ENCODE results near the gene MT1F.

Gene MT1F

GRCh38 chr16:56637814-56638750, 19.7 kb upstream of the MT1F start, which contains the start of gene MT1A:
MT1A (plus strand) TSS chr16:56638666; CDS start chr16:56638739, 73 bp downstream.
- Histone ChIP-seq H3K4me3 (ENCODE audit: low read depth, low read length) (peak within 1 kb of the TSS; percentile 49), H3K4me1 (ENCODE audit: control insufficient read depth, insufficient read depth, low read length) (peaks cover 3% of the 10 kb centered on the region), H3K9ac (ENCODE audit: low read depth, low read length) (no peak within 1 kb of the TSS), H3K36me3 (ENCODE audit: control insufficient read depth, insufficient read depth, low read length) (no peaks in the 10 kb centered on the region), H3K27me3 (ENCODE audit: control insufficient read depth, insufficient read depth, low read length) (peaks cover 100% of the 10 kb centered on the region), H3K9me3 (ENCODE audit: control insufficient read depth, insufficient read depth, low read length) (no peaks in the 10 kb centered on the region)

DNA sequence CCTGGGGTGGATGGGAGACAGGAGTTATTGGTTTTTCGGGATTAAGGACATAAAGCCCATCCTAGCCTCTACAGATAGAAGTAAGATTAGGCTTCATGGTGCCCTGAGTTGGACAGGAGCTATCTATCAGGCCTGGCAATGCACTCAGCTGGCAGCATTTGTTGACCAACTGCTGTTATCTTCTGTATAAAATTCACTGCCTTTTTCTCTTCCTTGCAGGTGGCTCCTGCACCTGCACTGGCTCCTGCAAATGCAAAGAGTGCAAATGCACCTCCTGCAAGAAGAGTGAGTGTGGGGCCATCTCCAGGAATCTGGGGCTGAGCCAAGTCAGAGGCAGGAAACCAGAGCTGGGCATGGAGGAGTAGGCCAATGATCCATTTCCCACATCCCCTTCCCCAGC, 18.7 kb upstream of the MT1F start:
- no peak overlapping the region for H3K9ac ChIP-seq (ENCODE audit: low read depth, low read length)
- peak overlapping the region; percentile 49 for H3K4me3 ChIP-seq (ENCODE audit: low read depth, low read length)
- H3K4me1 ChIP-seq (ENCODE audit: control insufficient read depth, insufficient read depth, low read length) = peaks cover 6% of the 10 kb centered on the region
- peaks cover 100% of the 10 kb centered on the region for H3K27me3 ChIP-seq (ENCODE audit: control insufficient read depth, insufficient read depth, low read length)
- no peaks in the 10 kb centered on the region for H3K36me3 ChIP-seq (ENCODE audit: control insufficient read depth, insufficient read depth, low read length)
- H3K9me3 ChIP-seq (ENCODE audit: control insufficient read depth, insufficient read depth, low read length) = no peaks in the 10 kb centered on the region

GRCh38 chr16:56640076-56640475, 17.7 kb upstream of the MT1F start:
- no peak overlapping the region for H3K4me3 ChIP-seq (ENCODE audit: low read depth, low read length)
- peaks cover 100% of the 10 kb centered on the region for H3K27me3 ChIP-seq (ENCODE audit: control insufficient read depth, insufficient read depth, low read length)
- H3K9ac ChIP-seq (ENCODE audit: low read depth, low read length) = no peak overlapping the region
- peaks cover 6% of the 10 kb centered on the region for H3K4me1 ChIP-seq (ENCODE audit: control insufficient read depth, insufficient read depth, low read length)
- H3K36me3 ChIP-seq (ENCODE audit: control insufficient read depth, insufficient read depth, low read length) = no peaks in the 10 kb centered on the region
- no peaks in the 10 kb centered on the region for H3K9me3 ChIP-seq (ENCODE audit: control insufficient read depth, insufficient read depth, low read length)

- peaks cover 100% of the 10 kb centered on the region for H3K27me3 ChIP-seq (ENCODE audit: control insufficient read depth, insufficient read depth, low read length)
- peaks cover 6% of the 10 kb centered on the region for H3K4me1 ChIP-seq (ENCODE audit: control insufficient read depth, insufficient read depth, low read length)
These were observed 16.6 kb upstream of the MT1F start for GRCh38 chr16:56641166-56641565.

DNA sequence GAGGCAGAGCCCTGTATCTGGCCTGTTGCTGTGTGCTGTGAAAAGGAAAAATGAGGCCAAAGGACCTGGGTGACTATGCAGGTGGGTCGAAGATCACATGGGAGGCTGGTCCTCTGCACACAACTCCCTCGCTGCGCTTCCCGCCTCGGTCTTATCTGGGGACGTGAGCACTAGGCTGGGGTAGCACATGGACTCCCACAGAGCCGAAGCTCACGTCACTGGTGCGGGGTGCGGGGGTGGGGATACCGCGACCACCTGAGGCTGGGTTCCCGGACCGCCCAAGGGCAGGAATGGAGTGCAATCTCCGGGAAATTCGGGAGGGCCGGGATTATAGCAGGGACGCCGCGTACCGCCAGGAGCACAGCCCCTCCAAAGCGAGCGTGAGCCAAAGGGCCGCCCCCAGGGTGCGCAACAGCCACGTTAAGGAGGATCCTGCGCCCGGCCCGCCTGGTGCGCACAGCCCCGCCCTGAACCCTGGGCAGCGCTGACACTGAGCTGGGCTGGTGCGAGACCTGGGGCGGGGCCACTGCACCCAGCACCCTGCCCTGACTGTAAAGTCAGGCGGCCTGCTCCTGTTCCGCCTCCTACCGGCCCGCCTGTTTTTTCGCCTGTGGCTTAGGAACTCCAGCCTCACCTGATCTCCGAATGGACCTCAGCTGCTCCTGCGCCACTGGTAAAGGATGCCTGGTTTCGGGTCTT, 14.5 kb upstream of the MT1F start:
- Histone ChIP-seq H3K4me3 (ENCODE audit: low read depth, low read length) (peak overlapping the region; percentile 54), H3K27me3 (ENCODE audit: control insufficient read depth, insufficient read depth, low read length) (peaks cover 100% of the 10 kb centered on the region), H3K36me3 (ENCODE audit: control insufficient read depth, insufficient read depth, low read length) (no peaks in the 10 kb centered on the region), H3K9me3 (ENCODE audit: control insufficient read depth, insufficient read depth, low read length) (no peaks in the 10 kb centered on the region), H3K9ac (ENCODE audit: low read depth, low read length) (peak overlapping the region; percentile 32), H3K4me1 (ENCODE audit: control insufficient read depth, insufficient read depth, low read length) (peaks cover 6% of the 10 kb centered on the region)

More at GRCh38 chr16:56641166-56641565, 16.6 kb upstream of the MT1F start:
- no peaks in the 10 kb centered on the region for H3K9me3 ChIP-seq (ENCODE audit: control insufficient read depth, insufficient read depth, low read length)
- H3K4me3 ChIP-seq (ENCODE audit: low read depth, low read length) = no peak overlapping the region
- no peaks in the 10 kb centered on the region for H3K36me3 ChIP-seq (ENCODE audit: control insufficient read depth, insufficient read depth, low read length)
- H3K9ac ChIP-seq (ENCODE audit: low read depth, low read length) = no peak overlapping the region

GRCh38 chr16:56643833-56644232, 13.9 kb upstream of the MT1F start:
- Histone ChIP-seq H3K9me3 (ENCODE audit: control insufficient read depth, insufficient read depth, low read length) (no peaks in the 10 kb centered on the region), H3K36me3 (ENCODE audit: control insufficient read depth, insufficient read depth, low read length) (no peaks in the 10 kb centered on the region), H3K4me3 (ENCODE audit: low read depth, low read length) (peak overlapping the region; percentile 54), H3K4me1 (ENCODE audit: control insufficient read depth, insufficient read depth, low read length) (peaks cover 3% of the 10 kb centered on the region), H3K9ac (ENCODE audit: low read depth, low read length) (no peak overlapping the region), H3K27me3 (ENCODE audit: control insufficient read depth, insufficient read depth, low read length) (peaks cover 100% of the 10 kb centered on the region)

GRCh38 chr16:56645311-56645710, 12.4 kb upstream of the MT1F start:
- Histone ChIP-seq H3K9ac (ENCODE audit: low read depth, low read length) (no peak overlapping the region), H3K36me3 (ENCODE audit: control insufficient read depth, insufficient read depth, low read length) (no peaks in the 10 kb centered on the region), H3K4me3 (ENCODE audit: low read depth, low read length) (no peak overlapping the region), H3K9me3 (ENCODE audit: control insufficient read depth, insufficient read depth, low read length) (no peaks in the 10 kb centered on the region), H3K4me1 (ENCODE audit: control insufficient read depth, insufficient read depth, low read length) (peaks cover 3% of the 10 kb centered on the region), H3K27me3 (ENCODE audit: control insufficient read depth, insufficient read depth, low read length) (peaks cover 100% of the 10 kb centered on the region)

DNA sequence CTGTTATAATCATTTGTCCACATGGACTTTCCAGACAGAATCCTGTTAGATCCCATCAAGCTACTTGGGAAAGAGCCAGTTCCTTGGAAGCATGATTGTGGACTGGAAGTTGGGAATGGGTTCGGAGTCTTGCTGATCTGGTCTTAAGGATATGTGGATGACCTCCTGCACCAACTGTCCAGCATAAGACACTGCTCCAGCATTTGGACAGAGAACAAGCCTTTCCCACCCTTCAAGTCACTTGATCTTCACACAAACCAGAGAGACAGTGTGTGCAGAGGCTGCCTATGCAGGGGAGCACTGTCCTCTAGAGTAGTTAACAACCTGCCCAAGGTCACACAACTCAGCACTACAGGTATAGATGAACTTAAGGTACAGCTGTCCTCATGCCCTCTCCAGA, 11.9 kb upstream of the MT1F start:
- Histone ChIP-seq H3K9ac (ENCODE audit: low read depth, low read length) (no peak overlapping the region), H3K4me3 (ENCODE audit: low read depth, low read length) (no peak overlapping the region), H3K4me1 (ENCODE audit: control insufficient read depth, insufficient read depth, low read length) (peaks cover 3% of the 10 kb centered on the region), H3K36me3 (ENCODE audit: control insufficient read depth, insufficient read depth, low read length) (no peaks in the 10 kb centered on the region), H3K27me3 (ENCODE audit: control insufficient read depth, insufficient read depth, low read length) (peaks cover 99% of the 10 kb centered on the region), H3K9me3 (ENCODE audit: control insufficient read depth, insufficient read depth, low read length) (no peaks in the 10 kb centered on the region)

GRCh38 chr16:56647641-56648431, 9.9 kb upstream of the MT1F start:
- H3K27me3 ChIP-seq (ENCODE audit: control insufficient read depth, insufficient read depth, low read length) = peaks cover 98% of the 10 kb centered on the region

GRCh38 chr16:56649271-56649670, 8.5 kb upstream of the MT1F start:
- no peaks in the 10 kb centered on the region for H3K4me1 ChIP-seq (ENCODE audit: control insufficient read depth, insufficient read depth, low read length)
- no peak overlapping the region for H3K4me3 ChIP-seq (ENCODE audit: low read depth, low read length)
- H3K9ac ChIP-seq (ENCODE audit: low read depth, low read length) = no peak overlapping the region
- H3K27me3 ChIP-seq (ENCODE audit: control insufficient read depth, insufficient read depth, low read length) = peaks cover 92% of the 10 kb centered on the region
- H3K9me3 ChIP-seq (ENCODE audit: control insufficient read depth, insufficient read depth, low read length) = no peaks in the 10 kb centered on the region
- no peaks in the 10 kb centered on the region for H3K36me3 ChIP-seq (ENCODE audit: control insufficient read depth, insufficient read depth, low read length)

More at GRCh38 chr16:56647641-56648431, 9.9 kb upstream of the MT1F start:
- Histone ChIP-seq H3K9ac (ENCODE audit: low read depth, low read length) (no peak overlapping the region), H3K4me3 (ENCODE audit: low read depth, low read length) (peak overlapping the region; percentile 22), H3K4me1 (ENCODE audit: control insufficient read depth, insufficient read depth, low read length) (peaks cover 3% of the 10 kb centered on the region), H3K36me3 (ENCODE audit: control insufficient read depth, insufficient read depth, low read length) (no peaks in the 10 kb centered on the region), H3K9me3 (ENCODE audit: control insufficient read depth, insufficient read depth, low read length) (no peaks in the 10 kb centered on the region)

DNA sequence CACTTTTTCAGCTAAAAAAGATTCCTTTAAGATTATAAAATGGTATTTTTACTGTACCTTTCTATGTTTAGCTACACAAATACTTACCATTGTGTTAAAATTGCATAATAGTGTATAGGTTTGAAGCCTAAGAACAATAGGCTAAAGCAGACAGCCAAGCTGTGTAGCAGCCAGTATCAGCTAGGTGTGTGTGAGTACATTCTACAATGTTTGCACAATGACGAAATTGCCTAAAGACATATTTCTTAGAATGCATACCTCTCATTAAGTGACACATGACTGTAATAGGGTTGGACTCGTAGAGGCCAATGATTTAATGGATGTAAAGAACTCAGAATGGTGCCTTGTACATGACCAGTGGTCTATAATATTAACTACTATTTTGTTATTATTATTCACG, 7.9 kb upstream of the MT1F start:
- H3K4me1 ChIP-seq (ENCODE audit: control insufficient read depth, insufficient read depth, low read length) = no peaks in the 10 kb centered on the region
- H3K9ac ChIP-seq (ENCODE audit: low read depth, low read length) = no peak overlapping the region
- peaks cover 89% of the 10 kb centered on the region for H3K27me3 ChIP-seq (ENCODE audit: control insufficient read depth, insufficient read depth, low read length)
- no peaks in the 10 kb centered on the region for H3K9me3 ChIP-seq (ENCODE audit: control insufficient read depth, insufficient read depth, low read length)
- no peaks in the 10 kb centered on the region for H3K36me3 ChIP-seq (ENCODE audit: control insufficient read depth, insufficient read depth, low read length)
- H3K4me3 ChIP-seq (ENCODE audit: low read depth, low read length) = no peak overlapping the region

Measured in iPS-15b (cell line).